K562 (cell line): ENCODE measurements around the gene GRAMD2A. TPM values are rescaled to one million over a fixed set of nuclear protein-coding genes. Genes with fewer than 3 reads are reported as not detected.

Experiments used
- ATAC-seq: fragments of 200-7000 bp; cut with Tn5 transposase; 3 replicates; pipeline ENCODE4 v1.9.1; 2020; ENCODE audit warnings: moderate library complexity
- BruUV-seq: library from RNA; stranded (reverse); fragments of 400-500 nt; replicated peaks from 2 replicates; lab custom pipeline; 2021; lab: Mats Ljungman, UMichigan
- CTCF ChIA-PET: fragments of 300-600 bp; formaldehyde crosslinking; extraction: SDS; loops from one replicate; lab custom pipeline; 2021; ENCODE audit warnings: low intra/inter-chr PET ratio; lab: Yijun Ruan, JAX
- POLR2A ChIA-PET: fragments of 300-600, 350-650 bp; sonication (Branson Sonifier 250); formaldehyde crosslinking; extraction: SDS; loops from one replicate; lab custom pipeline; 2021; ENCODE audit warnings: antibody characterized with exemption, inconsistent platforms; lab: Yijun Ruan, JAX
- DNase-seq, 4 experiments: peaks; one replicate each; pipeline versions ENCODE4 v3.0.0 to v3.0.0-alpha.2; 2011 to 2018; ENCODE audit warnings: low spot score in 3 of 4, mixed read lengths in 3 of 4; ENCODE audit errors: extremely low read depth in 1 of 4
- FAIRE-seq: peaks from 2 replicates; lab custom pipeline; 2011; peaks lifted over from hg19 to GRCh38; lab: Jason Lieb, UNC
- H2AFZ ChIP-seq: 2 replicates; pipeline ENCODE4 v1.6.0; 2011; ENCODE audit warnings: low read depth, low read length, control low read depth, inconsistent platforms
- H3K27ac ChIP-seq: fragments of 200-600 bp; 3 replicates; pipeline ENCODE4 v1.8.0; 2011; ENCODE audit warnings: low read depth, mild to moderate bottlenecking, control low read depth, inconsistent platforms, low read length, moderate library complexity, mixed read lengths; ENCODE audit errors: extremely low read depth
- H3K27me3 ChIP-seq, 2 experiments: fragments of 300-600 bp in 1 of 2; 2 replicates in 1 of 2; 3 replicates in 1 of 2; pipeline versions ENCODE4 v1.6.0 to v1.8.0; 2011; ENCODE audit warnings: inconsistent platforms in 2 of 2, low read length in 2 of 2, mild to moderate bottlenecking in 1 of 2, mixed read lengths in 1 of 2, moderate library complexity in 1 of 2; ENCODE audit not compliant: control insufficient read depth in 2 of 2, insufficient read depth in 2 of 2
- H3K36me3 ChIP-seq: fragments of 300-600 bp; 3 replicates; pipeline ENCODE4 v1.8.0; 2011; ENCODE audit warnings: mild to moderate bottlenecking, low read length, inconsistent platforms; ENCODE audit not compliant: control insufficient read depth, insufficient read depth
- H3K4me1 ChIP-seq, 2 experiments: fragments of 200-600 bp in 1 of 2; replicated peaks in 1 of 2; 2 replicates in 1 of 2; 3 replicates in 1 of 2; pipeline versions ENCODE4 v1.5.1 to v1.8.0; 2011; ENCODE audit warnings: inconsistent platforms in 2 of 2, low read length in 2 of 2, mild to moderate bottlenecking in 1 of 2, mixed read lengths in 1 of 2, moderate library complexity in 1 of 2; ENCODE audit not compliant: control insufficient read depth in 2 of 2, insufficient read depth in 2 of 2
- H3K4me2 ChIP-seq: 2 replicates; pipeline ENCODE4 v1.6.1; 2011; ENCODE audit warnings: low read length, control low read depth, inconsistent platforms, mixed read lengths; ENCODE audit not compliant: insufficient read depth
- H3K4me3 ChIP-seq: fragments of 200-600 bp; sonication (generic), shearing (Covaris generic); 2 replicates; pipeline ENCODE4 v1.5.1; 2016; ENCODE audit warnings: control low read depth, inconsistent platforms
- H3K79me2 ChIP-seq: fragments of 200-600 bp; 3 replicates; pipeline ENCODE4 v1.8.0; 2011; ENCODE audit warnings: low read length, inconsistent platforms; ENCODE audit not compliant: control insufficient read depth, insufficient read depth
- H3K9ac ChIP-seq, 2 experiments: 2 replicates each; pipeline versions ENCODE4 v1.6.0 to v1.6.1; 2011; ENCODE audit warnings: low read depth in 2 of 2, low read length in 2 of 2, control low read depth in 1 of 2, inconsistent platforms in 1 of 2, mild to moderate bottlenecking in 1 of 2, mixed read lengths in 1 of 2; ENCODE audit not compliant: insufficient read depth in 1 of 2
- H3K9me1 ChIP-seq: one replicate; pipeline ENCODE4 v1.6.0; 2011; ENCODE audit warnings: inconsistent platforms, mild to moderate bottlenecking, low read length, moderate library complexity; ENCODE audit not compliant: control insufficient read depth, insufficient read depth
- H3K9me3 ChIP-seq: replicated peaks from 2 replicates; pipeline ENCODE4 v1.5.1; 2011; ENCODE audit warnings: low read depth, low read length, inconsistent platforms; ENCODE audit not compliant: control insufficient read depth, insufficient read depth
- H4K20me1 ChIP-seq: replicated peaks from 2 replicates; pipeline ENCODE4 v1.6.1; 2011; ENCODE audit warnings: low read length, inconsistent platforms, mixed read lengths; ENCODE audit not compliant: control insufficient read depth, insufficient read depth
- EGR1 ChIP-seq: fragments of 450-650 bp; conservative IDR thresholded peaks from 2 replicates; pipeline ENCODE4 v1.6.1; 2017; ENCODE audit warnings: mild to moderate bottlenecking
- FUS ChIP-seq: fragments of 200-400 bp; formaldehyde crosslinking; optimal IDR thresholded peaks from 2 replicates; pipeline ENCODE3; 2017; ENCODE audit warnings: low read depth, low read length
- HNRNPK ChIP-seq: fragments of 200-400 bp; formaldehyde crosslinking; IDR thresholded peaks from one replicate; pipeline ENCODE4 v1.6.1; 2018; ENCODE audit warnings: mild to moderate bottlenecking, low read depth, low read length; ENCODE audit not compliant: poor library complexity, severe bottlenecking
- JUNB ChIP-seq: fragments of 450-650 bp; formaldehyde crosslinking; conservative IDR thresholded peaks from 2 replicates; pipeline ENCODE4 v1.4.0; 2020; ENCODE audit warnings: mild to moderate bottlenecking
- WGBS: fragments of 100-300 bp; shearing (Covaris generic); methylation state at CpG from one replicate; pipeline ENCODE4 v1.1.6; 2016; ENCODE audit warnings: low coverage, mixed read lengths; ENCODE audit not compliant: insufficient coverage; ENCODE audit errors: missing lambda C conversion rate; 5-methylcytosine and 5-hydroxymethylcytosine counted together
- in situ Hi-C: fragments of 300-500 bp; cut with MboI; formaldehyde crosslinking; loops from 4 replicates; pipeline ENCODE4 v1.15.0; 2018; ENCODE audit warnings: inconsistent platforms, mixed read lengths
- intact Hi-C: fragments of 100-400 bp; cut with micrococcal nuclease; formaldehyde crosslinking; loops from 2 replicates; pipeline ENCODE4 v1.14.2; 2022
- polyA plus RNA-seq, 8 experiments: library from polyadenylated mRNA; depleted of rRNA in 4 of 8; stranded (reverse) in 5 of 8; unstranded in 3 of 8; fragments of >200 nt; fragmentation: Nextera tagmentation in 2 of 8; fragmentation: Illumina TruSeq in 1 of 8; extraction: Ambion mirVana in 2 of 8; extraction: Trizol in 1 of 8; gene quantifications; 2 replicates each; pipeline versions ENCODE4 v1.2.1 to v1.2.3, GENCODE V29; 2011 to 2014; ENCODE audit warnings: inconsistent platforms in 1 of 8, missing spikeins in 1 of 8
- total RNA-seq, 7 experiments: library from RNA; depleted of rRNA in 6 of 7; stranded (reverse); fragments of >200 nt in 6 of 7; fragmentation: Illumina TruSeq in 2 of 7; extraction: Trizol in 2 of 7; gene quantifications; 2 replicates each; pipeline versions ENCODE4 v1.2.1 to v1.2.3, GENCODE V29; 2011 to 2021; ENCODE audit warnings: low replicate concordance in 1 of 7
- TF ChIP-seq, protein P1 (sequence below): fragments of 450-650 bp; formaldehyde crosslinking; IDR thresholded peaks from 2 replicates; pipeline ENCODE4 v1.4.0; 2020; ENCODE audit warnings: mild to moderate bottlenecking, moderate library complexity
- TF ChIP-seq, protein P2 (sequence below): fragments of 450-650 bp; formaldehyde crosslinking; conservative IDR thresholded peaks from 2 replicates; pipeline ENCODE4 v1.4.0; 2022; ENCODE audit warnings: mild to moderate bottlenecking, missing genetic modification characterization

GRAMD2A gene
- total and polyA plus RNA-seq, 9 of the 15 experiments (the other 6 are each of a cell fraction or from before 2014, with no cell fraction given): 0.08 to 0.22 TPM; not detected in 7

DNA sequence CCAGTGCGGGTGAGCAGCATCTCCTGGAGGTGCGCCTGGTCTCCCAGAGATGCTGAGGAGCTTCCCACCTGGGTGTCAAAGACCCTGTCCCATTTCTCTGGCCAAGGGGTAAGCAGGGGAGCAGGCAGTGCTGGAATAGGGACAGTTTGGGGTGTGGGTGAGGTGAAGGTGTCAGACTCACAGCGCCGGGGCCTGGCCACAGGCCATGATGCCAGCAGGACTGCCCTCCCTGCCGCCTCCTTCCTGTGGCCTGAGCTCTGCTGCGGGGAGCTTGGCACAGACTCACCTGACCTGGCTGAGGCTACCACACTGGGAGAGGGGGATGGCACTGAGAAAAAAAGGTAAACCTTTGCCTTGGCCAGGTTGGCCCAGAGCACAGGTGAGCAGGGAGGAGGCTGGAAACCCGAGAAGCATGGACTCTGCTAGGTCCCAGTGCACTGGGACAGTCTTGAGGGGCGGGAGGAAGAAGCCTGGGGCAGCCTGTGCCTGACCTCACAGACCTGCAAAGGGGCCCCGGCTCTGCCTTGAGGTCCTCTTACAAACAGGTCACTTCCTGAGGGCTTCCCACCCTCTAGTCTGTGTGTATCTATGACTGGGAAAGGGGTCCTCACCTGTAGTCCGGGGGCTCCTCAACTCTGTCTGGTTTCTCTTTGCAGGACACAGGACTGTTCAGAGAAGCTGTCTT, 28.2 kb downstream of the GRAMD2A start:
- Histone ChIP-seq H3K27ac (no peak overlapping the region), H3K4me1 (peaks cover 8 to 12% of the 10 kb centered on the region in 2 experiments; a peak in 4 of 5 replicates), H3K36me3 (no peaks in the 10 kb centered on the region), H3K9me1 (no peaks in the 10 kb centered on the region), H3K4me2 (no peak overlapping the region), H3K9ac (0 out of 4 replicates have a peak overlapping the region, but pooled peaks of 1 of the 2 experiments have one; percentile 23), H3K27me3 (peaks cover 9 to 64% of the 10 kb centered on the region in 2 experiments), H3K79me2 (no peaks in the 10 kb centered on the region), H4K20me1 (0 out of 2 replicates have a peak, but pooled peaks cover 8% of the 10 kb centered on the region), H2AFZ (no peak overlapping the region), H3K4me3 (no peak overlapping the region), H3K9me3 (no peaks in the 10 kb centered on the region)
- peak in 1 of 4 experiments; percentile 2 for DNase-seq
- POLR2A ChIA-PET: interaction anchor here (1.3 to 1.5 kb wide), 2 partner anchors 8 to 10 kb away, joined by 4 to 6 read pairs; no protein-coding TSS in a partner anchor
- intact Hi-C loops: no loop called here
- in situ Hi-C loops: no loop called here
- WGBS: 0% methylated on average over 10 of the region's 10 CpGs
- no peak for ATAC-seq
- CTCF ChIA-PET: no interaction called here
- BruUV-seq: no TSS peak
- no peak for FAIRE-seq
- TF ChIP-seq FUS (no peak), HNRNPK (no peak), JUNB (CRISPR knock-in tag) (no peak), EGR1 (no peak)
- TF ChIP-seq, protein P1, sequence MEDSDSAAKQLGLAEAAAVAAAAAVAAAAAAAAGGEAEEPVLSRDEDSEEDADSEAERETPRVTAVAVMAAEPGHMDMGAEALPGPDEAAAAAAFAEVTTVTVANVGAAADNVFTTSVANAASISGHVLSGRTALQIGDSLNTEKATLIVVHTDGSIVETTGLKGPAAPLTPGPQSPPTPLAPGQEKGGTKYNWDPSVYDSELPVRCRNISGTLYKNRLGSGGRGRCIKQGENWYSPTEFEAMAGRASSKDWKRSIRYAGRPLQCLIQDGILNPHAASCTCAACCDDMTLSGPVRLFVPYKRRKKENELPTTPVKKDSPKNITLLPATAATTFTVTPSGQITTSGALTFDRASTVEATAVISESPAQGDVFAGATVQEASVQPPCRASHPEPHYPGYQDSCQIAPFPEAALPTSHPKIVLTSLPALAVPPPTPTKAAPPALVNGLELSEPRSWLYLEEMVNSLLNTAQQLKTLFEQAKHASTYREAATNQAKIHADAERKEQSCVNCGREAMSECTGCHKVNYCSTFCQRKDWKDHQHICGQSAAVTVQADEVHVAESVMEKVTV: no peak
- TF ChIP-seq, protein P2, sequence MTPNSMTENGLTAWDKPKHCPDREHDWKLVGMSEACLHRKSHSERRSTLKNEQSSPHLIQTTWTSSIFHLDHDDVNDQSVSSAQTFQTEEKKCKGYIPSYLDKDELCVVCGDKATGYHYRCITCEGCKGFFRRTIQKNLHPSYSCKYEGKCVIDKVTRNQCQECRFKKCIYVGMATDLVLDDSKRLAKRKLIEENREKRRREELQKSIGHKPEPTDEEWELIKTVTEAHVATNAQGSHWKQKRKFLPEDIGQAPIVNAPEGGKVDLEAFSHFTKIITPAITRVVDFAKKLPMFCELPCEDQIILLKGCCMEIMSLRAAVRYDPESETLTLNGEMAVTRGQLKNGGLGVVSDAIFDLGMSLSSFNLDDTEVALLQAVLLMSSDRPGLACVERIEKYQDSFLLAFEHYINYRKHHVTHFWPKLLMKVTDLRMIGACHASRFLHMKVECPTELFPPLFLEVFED (CRISPR knock-in tag): no peak
